NCI-H82 treated with DMSO at 0.1 percent for 48 hours (cell line): Measurements from ENCODE around the gene TWNK.

Experiments used
- DNase-seq: peaks from one replicate; lab custom pipeline; 2025; ENCODE audit not compliant: unreplicated experiment; lab: John Stamatoyannopoulos, UW

TWNK gene

DNA sequence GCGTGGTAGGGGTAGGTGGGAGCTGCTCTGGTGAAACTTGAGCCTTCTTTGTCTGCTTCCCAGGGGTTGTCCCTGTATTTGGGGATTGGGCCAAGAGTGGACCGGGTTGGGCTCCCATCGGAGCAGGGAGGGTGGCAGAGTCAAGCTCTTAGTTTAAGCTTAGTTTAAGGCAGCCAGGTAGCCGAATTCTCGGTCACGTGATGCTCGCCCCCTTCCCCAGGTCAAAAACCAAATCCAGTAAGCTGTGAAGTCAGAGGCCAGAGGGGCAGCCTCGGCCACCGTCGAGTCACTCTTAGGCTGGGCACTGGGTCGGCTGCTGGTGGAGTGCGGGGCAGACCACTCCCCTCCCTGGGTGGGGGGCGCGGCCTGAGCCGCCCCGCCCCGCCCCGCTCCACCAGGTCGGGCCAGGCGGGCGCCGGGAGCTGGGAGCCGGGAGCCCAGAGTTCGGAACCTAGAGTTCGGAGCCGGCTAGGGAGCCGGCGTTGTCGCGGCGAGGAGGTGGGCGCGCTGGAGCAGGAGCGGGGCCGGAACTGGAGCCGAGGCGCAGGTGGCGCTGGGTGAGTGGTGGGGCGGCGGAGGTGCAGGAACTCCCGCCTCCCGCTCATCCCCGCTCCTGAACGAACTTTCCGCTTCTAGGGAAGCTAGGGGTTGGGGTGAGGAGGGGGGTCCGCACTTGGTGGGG lies 9.5 kb downstream of the TWNK start:
- peak; percentile 7 for DNase-seq

GRCh38 chr10:100997360-100998182 lies 10.2 kb downstream of the TWNK start:
- peak; percentile 39 for DNase-seq

DNA sequence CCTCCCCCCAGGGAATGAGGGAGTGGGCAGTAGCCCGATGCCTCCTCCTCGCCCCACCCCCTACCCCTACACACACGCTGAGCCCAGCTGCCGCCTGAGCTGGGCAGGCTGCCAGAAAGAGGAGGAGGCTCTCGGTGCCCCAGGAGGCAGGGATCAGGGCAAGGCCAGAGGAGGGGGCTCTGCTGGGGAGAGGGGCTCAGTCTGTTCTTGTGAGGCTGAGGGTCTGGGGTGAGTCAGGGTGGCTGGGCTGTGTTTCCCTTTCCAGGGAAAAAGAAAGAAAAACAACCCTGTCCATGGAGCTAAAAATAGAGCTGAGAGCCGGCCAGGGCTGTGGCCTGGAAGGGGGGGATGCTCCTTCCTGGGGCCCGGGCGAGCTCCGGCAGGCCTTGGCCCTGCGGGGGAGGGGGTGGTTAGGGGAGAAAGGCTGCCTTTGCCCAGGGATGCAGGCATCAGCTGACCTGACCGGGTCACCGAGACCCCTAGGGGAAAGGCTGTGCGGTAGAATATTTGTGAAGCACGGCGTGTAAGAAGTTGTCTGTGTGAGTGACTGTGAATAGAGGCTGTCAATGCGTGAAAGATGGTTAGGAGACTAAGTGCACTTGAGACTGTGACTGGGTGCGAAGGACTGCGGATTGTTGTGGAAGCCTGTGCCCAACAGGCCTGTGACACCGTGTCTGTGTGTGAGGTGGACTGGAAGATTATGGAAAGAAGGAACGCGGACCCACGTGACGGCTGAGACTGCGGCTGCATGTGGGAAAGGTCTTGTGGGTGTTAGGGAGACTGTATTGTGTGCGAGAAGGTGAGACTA lies 11.0 kb downstream of the TWNK start:
- DNase-seq = peak; percentile 68

GRCh38 chr10:100998991-100999741 lies 11.8 kb downstream of the TWNK start:
- DNase-seq = peak; percentile 17

GRCh38 chr10:100999742-101000126 lies 12.4 kb downstream of the TWNK start, which contains the start of gene LZTS2:
LZTS2 (plus strand) TSS chr10:100999808; CDS start chr10:101002539, 2,731 bp downstream.
- DNase-seq = no peak

- no peak for DNase-seq
Measured at GRCh38 chr10:101000127-101000914, 13.0 kb downstream of the TWNK start.

- DNase-seq = no peak
Measured at GRCh38 chr10:101000915-101001658, 13.7 kb downstream of the TWNK start.

DNA sequence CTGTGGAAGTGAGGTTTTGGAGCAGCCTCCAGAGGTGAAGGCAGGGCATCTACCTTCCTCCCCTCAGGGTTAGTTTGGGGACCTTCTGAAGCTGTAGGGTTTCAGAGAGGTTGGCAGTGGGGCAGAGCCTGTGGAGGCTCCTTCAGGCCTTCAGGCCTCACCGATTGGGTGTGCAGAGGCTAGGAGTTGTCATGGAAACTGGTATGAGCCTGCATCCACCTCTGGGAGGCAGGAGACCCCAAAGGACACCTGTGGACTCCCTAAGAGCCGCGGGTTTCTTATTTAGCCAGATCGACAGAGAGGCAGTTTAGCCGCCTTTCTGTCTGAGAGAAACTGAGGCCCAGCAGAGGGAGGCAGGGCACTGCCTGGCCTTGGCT lies 14.3 kb downstream of the TWNK start:
- DNase-seq = no peak

DNA sequence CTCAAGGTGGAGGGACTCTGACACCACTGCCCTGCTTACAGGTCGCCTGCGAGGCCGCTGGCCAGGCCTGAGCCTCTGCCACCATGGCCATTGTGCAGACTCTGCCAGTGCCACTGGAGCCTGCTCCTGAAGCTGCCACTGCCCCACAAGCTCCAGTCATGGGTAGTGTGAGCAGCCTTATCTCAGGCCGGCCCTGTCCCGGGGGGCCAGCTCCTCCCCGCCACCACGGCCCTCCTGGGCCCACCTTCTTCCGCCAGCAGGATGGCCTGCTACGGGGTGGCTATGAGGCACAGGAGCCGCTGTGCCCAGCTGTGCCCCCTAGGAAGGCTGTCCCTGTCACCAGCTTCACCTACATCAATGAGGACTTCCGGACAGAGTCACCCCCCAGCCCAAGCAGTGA lies 15.1 kb downstream of the TWNK start:
- no peak for DNase-seq

- DNase-seq = no peak
Measured at GRCh38 chr10:101003639-101004206, 16.4 kb downstream of the TWNK start.

DNA sequence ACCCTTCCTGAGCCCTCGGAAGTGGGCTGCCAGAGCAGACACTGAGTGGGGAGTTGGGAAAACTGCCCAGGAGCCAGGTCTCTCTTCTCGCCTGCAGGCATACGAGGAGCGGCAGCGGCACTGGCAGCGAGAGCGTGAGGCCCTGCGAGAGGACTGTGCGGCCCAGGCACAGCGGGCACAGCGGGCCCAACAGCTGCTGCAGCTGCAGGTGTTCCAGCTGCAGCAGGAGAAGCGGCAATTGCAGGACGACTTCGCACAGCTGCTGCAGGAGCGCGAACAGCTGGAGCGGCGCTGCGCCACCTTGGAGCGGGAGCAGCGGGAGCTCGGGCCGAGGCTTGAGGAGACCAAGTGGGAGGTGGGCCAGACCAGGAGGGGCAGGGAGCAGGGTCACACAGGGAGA lies 18.0 kb downstream of the TWNK start:
- DNase-seq = no peak

GRCh38 chr10:101005869-101006567 lies 18.7 kb downstream of the TWNK start:
- no peak for DNase-seq

GRCh38 chr10:101006593-101007098 lies 19.3 kb downstream of the TWNK start:
- DNase-seq = no peak

GRCh38 chr10:101007099-101007711 lies 19.9 kb downstream of the TWNK start:
- no peak for DNase-seq

DNA sequence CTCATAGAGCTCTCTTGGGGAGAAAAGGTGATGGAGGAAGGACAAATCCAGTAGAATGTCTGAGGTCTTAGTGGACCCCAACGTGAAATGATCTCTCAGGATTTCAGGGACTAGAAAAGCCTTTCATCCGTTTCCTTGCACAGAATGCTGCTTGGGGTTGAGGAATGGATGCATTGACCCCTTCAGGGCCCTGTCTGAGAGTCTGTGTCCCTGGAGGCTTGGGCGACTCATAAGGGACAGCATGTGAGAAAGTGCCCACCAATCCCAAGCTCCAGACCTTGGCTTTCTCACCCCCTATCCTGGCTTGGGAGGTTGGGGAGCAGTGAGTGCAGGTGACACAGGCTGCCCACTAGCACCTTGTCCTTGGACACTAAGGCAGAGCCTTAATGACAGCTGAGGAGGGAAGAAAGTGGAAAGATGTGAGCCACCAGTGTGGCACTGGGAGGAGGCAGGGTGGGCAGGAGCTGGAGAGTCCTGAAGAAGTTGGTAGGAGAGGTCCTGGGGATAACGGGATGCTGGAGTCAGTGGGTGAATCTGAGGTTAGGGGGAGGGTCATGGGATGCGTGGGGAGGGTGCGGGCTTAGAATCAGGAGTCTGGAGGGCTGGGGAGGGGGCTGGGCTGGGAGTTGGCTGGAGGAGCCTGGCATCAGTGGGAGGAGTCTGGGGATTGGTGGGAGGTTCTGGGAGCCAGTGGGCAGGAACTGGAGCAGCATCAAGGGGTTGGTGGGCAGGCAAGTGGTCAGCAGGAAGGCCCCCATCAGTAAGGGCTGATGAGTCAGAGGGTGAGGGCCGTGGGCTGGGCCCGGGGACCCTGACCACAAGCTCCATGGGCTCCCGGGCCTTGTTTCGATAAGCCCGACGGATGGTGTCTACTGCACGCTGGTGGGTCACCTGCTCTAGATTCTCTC lies 20.8 kb downstream of the TWNK start:
- no peak for DNase-seq

DNA sequence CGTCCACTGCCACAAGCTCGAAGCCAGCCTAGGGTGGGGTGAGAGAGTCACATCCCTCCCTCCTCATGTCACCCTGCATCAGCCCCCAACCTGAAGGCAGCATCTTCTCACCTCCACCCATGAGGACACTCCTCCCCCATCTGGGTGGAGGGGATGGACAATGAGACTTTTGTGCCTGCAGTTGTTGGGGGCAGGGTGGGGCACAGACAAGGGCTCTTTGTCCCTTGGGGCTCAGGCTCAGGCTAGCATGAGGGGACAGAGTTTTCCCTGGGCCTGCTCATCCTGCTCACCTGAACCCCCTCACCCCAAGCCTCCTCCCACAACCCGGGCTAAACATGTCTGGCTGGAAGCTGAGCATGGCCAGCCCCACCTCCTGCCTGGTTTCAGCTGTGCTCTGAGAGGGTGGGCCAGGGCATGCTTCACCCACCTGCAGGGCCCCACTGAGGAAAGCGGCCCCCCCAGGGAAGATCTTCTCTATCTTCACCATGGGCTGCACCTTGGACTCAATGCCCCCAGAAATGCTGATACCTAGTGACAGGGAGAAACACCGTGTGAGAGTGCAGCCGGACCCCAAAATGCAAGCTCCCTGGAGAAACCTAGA lies 21.6 kb downstream of the TWNK start:
- DNase-seq = no peak
